ENCODE results near the gene RC3H1. TPM values are rescaled to one million over a fixed set of nuclear protein-coding genes. Genes with fewer than 3 reads are reported as not detected.

The RC3H1 gene
- total and polyA plus RNA-seq, 9 of the 15 experiments (the other 6 are each of a cell fraction or from before 2014, with no cell fraction given), result 2.4 to 31.7 (median 12.4) TPM

GRCh38 chr1:174058624-174059023 is 36.5 kb upstream of the RC3H1 start:
- Histone ChIP-seq H3K79me2 (ENCODE audit: control insufficient read depth, insufficient read depth, low read length) (no peaks in the 10 kb centered on the region), H3K4me2 (ENCODE audit: insufficient read depth, low read length) (no peak overlapping the region), H3K9ac (ENCODE audit: insufficient read depth in 1 of 2, low read depth in 2 of 2, low read length in 2 of 2) (no peak overlapping the region), H3K9me3 (replicated peaks; ENCODE audit: control insufficient read depth, insufficient read depth, low read depth, low read length) (0 out of 2 replicates have a peak, but pooled peaks cover 4% of the 10 kb centered on the region), H3K27me3 (ENCODE audit: control insufficient read depth in 2 of 2, insufficient read depth in 2 of 2, low read length in 2 of 2) (no peaks in the 10 kb centered on the region), H3K9me1 (ENCODE audit: control insufficient read depth, insufficient read depth, low read length) (no peaks in the 10 kb centered on the region), H3K4me1 (replicated peaks in 1 of 2; ENCODE audit: control insufficient read depth in 2 of 2, insufficient read depth in 2 of 2, low read length in 2 of 2) (no peaks in the 10 kb centered on the region), H3K36me3 (ENCODE audit: control insufficient read depth, insufficient read depth, low read length) (no peaks in the 10 kb centered on the region), H2AFZ (ENCODE audit: low read depth, low read length) (no peak overlapping the region), H3K27ac (ENCODE audit: extremely low read depth, low read depth, low read length) (no peak overlapping the region), H3K4me3 (no peak overlapping the region), H4K20me1 (replicated peaks; ENCODE audit: control insufficient read depth, insufficient read depth, low read length) (no peaks in the 10 kb centered on the region)
- DNase-seq (ENCODE audit: extremely low read depth in 1 of 4, low spot score in 3 of 4), result no peak
- TF ChIP-seq MAZ (CRISPR knock-in tag; conservative IDR thresholded peaks at IDR 0.05 in 1 of 2, IDR thresholded peaks at IDR 0.05 in 1 of 2), result no peak
- TF ChIP-seq IRF2 (CRISPR knock-in tag; IDR thresholded peaks at IDR 0.05), result no peak
- no peak for TF ChIP-seq ZBTB1 (CRISPR knock-in tag; IDR thresholded peaks at IDR 0.05; ENCODE audit: borderline replicate concordance, low read depth)
- no peak for TF ChIP-seq HDAC8 (tag; IDR thresholded peaks at IDR 0.05)
- no peak for TF ChIP-seq USF1 (CRISPR knock-in tag; IDR thresholded peaks at IDR 0.05)
- no peak for TF ChIP-seq TEAD4 (IDR thresholded peaks at IDR 0.05; ENCODE audit: low read length)
- no peak for TF ChIP-seq TEAD4 (CRISPR knock-in tag; IDR thresholded peaks at IDR 0.05; ENCODE audit: borderline replicate concordance)
- TF ChIP-seq KLF1 (tag; IDR thresholded peaks at IDR 0.05), result no peak
- TF ChIP-seq NFE2 (IDR thresholded peaks at IDR 0.05; ENCODE audit: low read depth), result no peak
- TF ChIP-seq ILF3 (IDR thresholded peaks at IDR 0.05; ENCODE audit: borderline replicate concordance), result no peak
- no peak for TF ChIP-seq ZFP36 (IDR thresholded peaks at IDR 0.05; ENCODE audit: low read depth, low read length, partially characterized antibody)
- CTCF ChIA-PET (ENCODE audit: low intra/inter-chr PET ratio), result no interaction called here
- FAIRE-seq, result no peak
- no TSS peak for BruUV-seq (replicated peaks)
- POLR2A ChIA-PET, result interaction anchor here (1.5 to 1.7 kb wide), 2 partner anchors 9 kb away, joined by 6 to 7 read pairs; no protein-coding TSS in a partner anchor
- peak; percentile 38; the same call in 2 of the 3 replicates for ATAC-seq
- 28% methylated on average over 4 of the region's 4 CpGs for WGBS (ENCODE audit: insufficient coverage, low coverage, missing lambda C conversion rate)
- intact Hi-C loops (cut with micrococcal nuclease) (no loop called here), in situ Hi-C loops (cut with MboI) (no loop called here)

All from K562 (cell line).